Astrocyte (in vitro differentiated cells and primary cell): ENCODE data around the gene CAV1. TPM values are rescaled to one million over a fixed set of nuclear protein-coding genes. Genes with fewer than 3 reads are reported as not detected.

Experiments
- DNase-seq: peaks from one replicate; pipeline ENCODE4 v3.0.0-alpha.2; 2010; ENCODE audit warnings: low read depth
- FAIRE-seq: peaks from 2 replicates; lab custom pipeline; 2011; peaks lifted over from hg19 to GRCh38; lab: Jason Lieb, UNC
- H2AFZ ChIP-seq: 2 replicates; pipeline ENCODE4 v1.6.0; 2012; ENCODE audit warnings: low read depth, low read length, inconsistent platforms
- H3K27ac ChIP-seq: 2 replicates; pipeline ENCODE4 v1.5.1; 2011; ENCODE audit warnings: low read depth, low read length, inconsistent platforms
- H3K27me3 ChIP-seq: 2 replicates; pipeline ENCODE4 v1.6.0; 2011; ENCODE audit warnings: low read length, inconsistent platforms; ENCODE audit not compliant: insufficient read depth
- H3K36me3 ChIP-seq: 2 replicates; pipeline ENCODE4 v1.5.1; 2011; ENCODE audit warnings: low read length, inconsistent platforms; ENCODE audit not compliant: insufficient read depth
- H3K4me1 ChIP-seq: 2 replicates; pipeline ENCODE4 v1.5.1; 2011; ENCODE audit warnings: low read length, inconsistent platforms; ENCODE audit not compliant: insufficient read depth
- H3K4me2 ChIP-seq: 2 replicates; pipeline ENCODE4 v1.6.0; 2012; ENCODE audit warnings: low read length, inconsistent platforms
- H3K4me3 ChIP-seq: 2 replicates; pipeline ENCODE4 v1.5.1; 2011; ENCODE audit warnings: low read depth, mild to moderate bottlenecking, low read length, inconsistent platforms; ENCODE audit not compliant: insufficient read depth
- H3K79me2 ChIP-seq: 2 replicates; pipeline ENCODE4 v1.6.0; 2012; ENCODE audit warnings: mild to moderate bottlenecking, low read length, inconsistent platforms; ENCODE audit not compliant: insufficient read depth
- H3K9ac ChIP-seq: 2 replicates; pipeline ENCODE4 v1.6.0; 2012; ENCODE audit warnings: mild to moderate bottlenecking, low read length, inconsistent platforms
- H3K9me3 ChIP-seq: 2 replicates; pipeline ENCODE4 v1.5.1; 2012; ENCODE audit warnings: low read depth, mild to moderate bottlenecking, low read length, inconsistent platforms; ENCODE audit not compliant: insufficient read depth
- H4K20me1 ChIP-seq: 2 replicates; pipeline ENCODE4 v1.6.0; 2012; ENCODE audit warnings: low read length, inconsistent platforms; ENCODE audit not compliant: insufficient read depth
- H3K27ac Mint-ChIP-seq: one replicate; pipeline ENCODE4 v1.8.0; 2021; ENCODE audit warnings: mild to moderate bottlenecking, mixed read lengths; ENCODE audit not compliant: unreplicated experiment
- H3K27me3 Mint-ChIP-seq: one replicate; pipeline ENCODE4 v1.8.0; 2021; ENCODE audit warnings: low read depth, mixed read lengths; ENCODE audit not compliant: unreplicated experiment
- H3K36me3 Mint-ChIP-seq: one replicate; pipeline ENCODE4 v1.8.0; 2021; ENCODE audit warnings: low read depth, mixed read lengths; ENCODE audit not compliant: unreplicated experiment
- H3K4me1 Mint-ChIP-seq: one replicate; pipeline ENCODE4 v1.8.0; 2021; ENCODE audit warnings: low read depth, mixed read lengths; ENCODE audit not compliant: unreplicated experiment
- H3K4me3 Mint-ChIP-seq: one replicate; pipeline ENCODE4 v1.8.0; 2021; ENCODE audit warnings: mild to moderate bottlenecking, moderate library complexity, mixed read lengths; ENCODE audit not compliant: unreplicated experiment
- H3K9me3 Mint-ChIP-seq: one replicate; pipeline ENCODE4 v1.8.0; 2021; ENCODE audit warnings: mild to moderate bottlenecking, mixed read lengths; ENCODE audit not compliant: unreplicated experiment
- EZH2 ChIP-seq: IDR thresholded peaks from 2 replicates; pipeline ENCODE4 v1.6.1; 2012; ENCODE audit warnings: mild to moderate bottlenecking, low read length, inconsistent platforms; ENCODE audit not compliant: insufficient read depth
- total RNA-seq: library from RNA; stranded (reverse); gene quantifications from 2 replicates; pipeline ENCODE4 v1.2.1, GENCODE V29; 2021
- TF ChIP-seq, protein P1 (sequence below): IDR thresholded peaks from 2 replicates; pipeline ENCODE4 v1.5.1; 2011; ENCODE audit warnings: low read depth, mild to moderate bottlenecking, inconsistent platforms, low read length, moderate library complexity; ENCODE audit not compliant: insufficient read depth

Gene CAV1
- total RNA-seq, 1 donor from 2014 or later = 472 TPM

DNA sequence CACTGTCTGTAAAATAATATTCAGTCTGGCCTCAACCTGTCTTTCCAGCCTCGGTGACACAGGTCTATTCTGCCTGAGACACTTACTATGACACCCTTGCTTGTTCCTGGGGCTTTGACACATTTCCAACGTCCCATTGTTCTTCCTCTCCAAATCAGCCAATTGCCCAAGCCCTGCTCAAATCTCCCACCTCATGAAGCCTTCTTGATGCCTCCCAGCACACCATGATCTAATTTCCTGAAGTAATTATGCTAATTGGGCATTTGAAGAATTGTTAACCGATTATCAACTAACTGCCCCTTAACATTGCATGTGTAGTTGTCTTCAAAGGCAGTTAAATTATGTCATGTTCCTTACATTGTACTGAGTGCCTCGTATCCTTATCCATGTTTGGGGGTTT, 33.1 kb downstream of the CAV1 start:
- no peaks in the 10 kb centered on the region for H3K27me3 ChIP-seq
- H3K4me3 ChIP-seq = no peak overlapping the region
- H3K36me3 Mint-ChIP-seq = peaks cover 22% of the 10 kb centered on the region
- no peak overlapping the region for H2AFZ ChIP-seq
- no peak overlapping the region for H3K9ac ChIP-seq
- peaks cover 28% of the 10 kb centered on the region for H3K4me1 Mint-ChIP-seq
- no peaks in the 10 kb centered on the region for H3K9me3 ChIP-seq
- no peaks in the 10 kb centered on the region for H3K27me3 Mint-ChIP-seq
- H3K79me2 ChIP-seq = peaks cover 49% of the 10 kb centered on the region
- H4K20me1 ChIP-seq = peaks cover 32% of the 10 kb centered on the region
- peaks cover 44% of the 10 kb centered on the region for H3K36me3 ChIP-seq
- H3K4me3 Mint-ChIP-seq = no peak overlapping the region
- no peak overlapping the region for H3K4me2 ChIP-seq
- no peaks in the 10 kb centered on the region for H3K9me3 Mint-ChIP-seq
- no peak overlapping the region for H3K27ac Mint-ChIP-seq
- DNase-seq = no peak
- peaks cover 8% of the 10 kb centered on the region for H3K4me1 ChIP-seq
- FAIRE-seq = no peak
- TF ChIP-seq EZH2 = no peak
- TF ChIP-seq, protein P1, sequence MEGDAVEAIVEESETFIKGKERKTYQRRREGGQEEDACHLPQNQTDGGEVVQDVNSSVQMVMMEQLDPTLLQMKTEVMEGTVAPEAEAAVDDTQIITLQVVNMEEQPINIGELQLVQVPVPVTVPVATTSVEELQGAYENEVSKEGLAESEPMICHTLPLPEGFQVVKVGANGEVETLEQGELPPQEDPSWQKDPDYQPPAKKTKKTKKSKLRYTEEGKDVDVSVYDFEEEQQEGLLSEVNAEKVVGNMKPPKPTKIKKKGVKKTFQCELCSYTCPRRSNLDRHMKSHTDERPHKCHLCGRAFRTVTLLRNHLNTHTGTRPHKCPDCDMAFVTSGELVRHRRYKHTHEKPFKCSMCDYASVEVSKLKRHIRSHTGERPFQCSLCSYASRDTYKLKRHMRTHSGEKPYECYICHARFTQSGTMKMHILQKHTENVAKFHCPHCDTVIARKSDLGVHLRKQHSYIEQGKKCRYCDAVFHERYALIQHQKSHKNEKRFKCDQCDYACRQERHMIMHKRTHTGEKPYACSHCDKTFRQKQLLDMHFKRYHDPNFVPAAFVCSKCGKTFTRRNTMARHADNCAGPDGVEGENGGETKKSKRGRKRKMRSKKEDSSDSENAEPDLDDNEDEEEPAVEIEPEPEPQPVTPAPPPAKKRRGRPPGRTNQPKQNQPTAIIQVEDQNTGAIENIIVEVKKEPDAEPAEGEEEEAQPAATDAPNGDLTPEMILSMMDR = no peak
- no peak overlapping the region for H3K27ac ChIP-seq

DNA sequence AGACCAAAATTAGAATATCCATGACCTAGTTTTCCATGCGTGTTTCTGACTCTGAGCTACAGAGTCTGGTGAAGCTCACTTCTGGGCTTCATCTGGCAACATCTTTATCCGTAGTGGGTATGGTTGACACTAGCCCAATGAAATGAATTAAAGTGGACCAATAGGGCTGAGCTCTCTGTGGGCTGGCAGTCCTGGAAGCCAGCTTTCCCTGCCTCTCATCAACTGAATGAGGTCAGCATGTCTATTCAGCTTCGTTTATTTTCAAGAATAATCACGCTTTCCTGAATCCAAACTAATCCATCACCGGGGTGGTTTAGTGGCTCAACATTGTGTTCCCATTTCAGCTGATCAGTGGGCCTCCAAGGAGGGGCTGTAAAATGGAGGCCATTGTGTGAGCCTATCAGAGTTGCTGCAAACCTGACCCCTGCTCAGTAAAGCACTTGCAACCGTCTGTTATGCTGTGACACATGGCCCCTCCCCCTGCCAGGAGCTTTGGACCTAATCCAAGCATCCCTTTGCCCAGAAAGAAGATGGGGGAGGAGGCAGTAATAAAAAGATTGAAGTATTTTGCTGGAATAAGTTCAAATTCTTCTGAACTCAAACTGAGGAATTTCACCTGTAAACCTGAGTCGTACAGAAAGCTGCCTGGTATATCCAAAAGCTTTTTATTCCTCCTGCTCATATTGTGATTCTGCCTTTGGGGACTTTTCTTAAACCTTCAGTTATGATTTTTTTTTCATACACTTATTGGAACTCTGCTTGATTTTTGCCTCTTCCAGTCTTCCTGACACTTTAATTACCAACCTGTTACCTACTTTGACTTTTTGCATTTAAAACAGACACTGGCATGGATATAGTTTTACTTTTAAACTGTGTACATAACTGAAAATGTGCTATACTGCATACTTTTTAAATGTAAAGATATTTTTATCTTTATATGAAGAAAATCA, 35.5 kb downstream of the CAV1 start:
- no peak for FAIRE-seq
- Histone ChIP-seq H3K9me3 (no peaks in the 10 kb centered on the region), H3K4me3 (no peak overlapping the region), H3K36me3 (peaks cover 34% of the 10 kb centered on the region), H2AFZ (no peak overlapping the region), H3K79me2 (peaks cover 26% of the 10 kb centered on the region), H3K9ac (no peak overlapping the region), H3K27me3 (no peaks in the 10 kb centered on the region), H3K4me2 (no peak overlapping the region), H3K4me1 (peaks cover 8% of the 10 kb centered on the region), H4K20me1 (peaks cover 13% of the 10 kb centered on the region), H3K27ac (peak overlapping the region; percentile 15)
- no peaks in the 10 kb centered on the region for H3K27me3 Mint-ChIP-seq
- H3K27ac Mint-ChIP-seq = peak overlapping the region; percentile 29
- H3K4me3 Mint-ChIP-seq = no peak overlapping the region
- H3K4me1 Mint-ChIP-seq = peaks cover 11% of the 10 kb centered on the region
- TF ChIP-seq, protein P1 = no peak
- TF ChIP-seq EZH2 = no peak
- H3K36me3 Mint-ChIP-seq = peaks cover 20% of the 10 kb centered on the region
- DNase-seq = no peak
- H3K9me3 Mint-ChIP-seq = no peaks in the 10 kb centered on the region
